Measurements from ENCODE around the gene DNAAF3. TPM values are rescaled to one million over a fixed set of nuclear protein-coding genes. Genes with fewer than 3 reads are reported as not detected.

Gene DNAAF3
- total RNA-seq, 1 donor from 2014 or later, result 12.2 TPM

- peak; percentile 81 for TF ChIP-seq CTCF (conservative IDR thresholded peaks at IDR 0.05)
- H3K9me3 Mint-ChIP-seq, result no peaks in the 10 kb centered on the region
- peaks cover 9% of the 10 kb centered on the region for H3K4me1 Mint-ChIP-seq (ENCODE audit: unreplicated experiment)
- H3K36me3 Mint-ChIP-seq, result no peaks in the 10 kb centered on the region
- H3K27ac Mint-ChIP-seq, result peak overlapping the region; percentile 98
- H3K27me3 Mint-ChIP-seq, result peaks cover 43% of the 10 kb centered on the region
- no peak for DNase-seq (ENCODE audit: extremely low spot score, unreplicated experiment)
- peak overlapping the region; percentile 98 for H3K4me3 Mint-ChIP-seq
Observed at GRCh38 chr19:55165952-55166529, 372 bp downstream of the DNAAF3 start.

- peaks cover 51% of the 10 kb centered on the region for H3K27me3 Mint-ChIP-seq
- no peak for TF ChIP-seq CTCF (conservative IDR thresholded peaks at IDR 0.05)
- H3K4me1 Mint-ChIP-seq (ENCODE audit: unreplicated experiment), result peaks cover 4% of the 10 kb centered on the region
- H3K9me3 Mint-ChIP-seq, result no peaks in the 10 kb centered on the region
- H3K36me3 Mint-ChIP-seq, result no peaks in the 10 kb centered on the region
- H3K27ac Mint-ChIP-seq, result no peak overlapping the region
- no peak for DNase-seq (ENCODE audit: extremely low spot score, unreplicated experiment)
- H3K4me3 Mint-ChIP-seq, result no peak overlapping the region
Observed at GRCh38 chr19:55161571-55162322, 4.7 kb downstream of the DNAAF3 start.

GRCh38 chr19:55160986-55161365, 5.4 kb downstream of the DNAAF3 start:
- H3K9me3 Mint-ChIP-seq, result no peaks in the 10 kb centered on the region
- no peak overlapping the region for H3K4me3 Mint-ChIP-seq
- TF ChIP-seq CTCF (conservative IDR thresholded peaks at IDR 0.05), result no peak
- H3K27ac Mint-ChIP-seq, result no peak overlapping the region
- peaks cover 5% of the 10 kb centered on the region for H3K4me1 Mint-ChIP-seq (ENCODE audit: unreplicated experiment)
- H3K27me3 Mint-ChIP-seq, result peaks cover 51% of the 10 kb centered on the region
- DNase-seq (ENCODE audit: extremely low spot score, unreplicated experiment), result no peak
- H3K36me3 Mint-ChIP-seq, result no peaks in the 10 kb centered on the region

- Mint-ChIP-seq H3K27ac (no peak overlapping the region), H3K4me3 (peak overlapping the region; percentile 60), H3K36me3 (no peaks in the 10 kb centered on the region), H3K9me3 (no peaks in the 10 kb centered on the region), H3K4me1 (ENCODE audit: unreplicated experiment) (peaks cover 5% of the 10 kb centered on the region), H3K27me3 (peaks cover 46% of the 10 kb centered on the region)
- peak; percentile 95 for TF ChIP-seq CTCF (conservative IDR thresholded peaks at IDR 0.05)
- peak; percentile 93 for DNase-seq (ENCODE audit: extremely low spot score, unreplicated experiment)
Observed at GRCh38 chr19:55160128-55160985, 6.1 kb downstream of the DNAAF3 start.

GRCh38 chr19:55158848-55159749, 7.3 kb downstream of the DNAAF3 start:
- no peaks in the 10 kb centered on the region for H3K9me3 Mint-ChIP-seq
- no peak overlapping the region for H3K27ac Mint-ChIP-seq
- no peak for DNase-seq (ENCODE audit: extremely low spot score, unreplicated experiment)

More at GRCh38 chr19:55158848-55159749, 7.3 kb downstream of the DNAAF3 start:
- Mint-ChIP-seq H3K4me3 (no peak overlapping the region), H3K27me3 (peaks cover 53% of the 10 kb centered on the region), H3K36me3 (no peaks in the 10 kb centered on the region), H3K4me1 (ENCODE audit: unreplicated experiment) (peaks cover 5% of the 10 kb centered on the region)
- no peak for TF ChIP-seq CTCF (conservative IDR thresholded peaks at IDR 0.05)
